ENCODE results near the gene SLC23A3.

SLC23A3 gene

GRCh38 chr2:219177552-219178376, 7.9 kb upstream of the SLC23A3 start, which contains the start of gene RETREG2:
Gene RETREG2, plus strand, starts transcription at chr2:219178275. Its CDS starts 78 bp downstream, at chr2:219178353.
- in situ Hi-C loops (cut with HindIII; ENCODE audit: low pct_unique_long_range_greater_than_20kb, low sequenced_read_pairs), result no loop called here
- peak; percentile 84 to 87 for DNase-seq (ENCODE audit: low read depth in 1 of 2, low spot score in 1 of 2)
- TF ChIP-seq JUND (IDR thresholded peaks at IDR 0.05; ENCODE audit: low read depth), result no peak

- peak; percentile 57 to 89 for DNase-seq (ENCODE audit: low read depth in 1 of 2, low spot score in 1 of 2)
- TF ChIP-seq JUND (IDR thresholded peaks at IDR 0.05; ENCODE audit: low read depth), result no peak
These were observed 7.2 kb upstream of the SLC23A3 start, which contains the start of gene CNPPD1 for GRCh38 chr2:219176818-219177551. Gene CNPPD1, minus strand, starts transcription at chr2:219176925. Its CDS starts 97 bp downstream, at chr2:219176828.

GRCh38 chr2:219175928-219176817, 6.3 kb upstream of the SLC23A3 start:
- peak; percentile 16 to 44 for DNase-seq (ENCODE audit: low read depth in 1 of 2, low spot score in 1 of 2)
- no peak for TF ChIP-seq JUND (IDR thresholded peaks at IDR 0.05; ENCODE audit: low read depth)
- in situ Hi-C loops (cut with HindIII; ENCODE audit: low pct_unique_long_range_greater_than_20kb, low sequenced_read_pairs), result no loop called here

More at GRCh38 chr2:219176818-219177551, 7.2 kb upstream of the SLC23A3 start, which contains the start of gene CNPPD1:
- in situ Hi-C loops (cut with HindIII; ENCODE audit: low pct_unique_long_range_greater_than_20kb, low sequenced_read_pairs), result no loop called here

DNA sequence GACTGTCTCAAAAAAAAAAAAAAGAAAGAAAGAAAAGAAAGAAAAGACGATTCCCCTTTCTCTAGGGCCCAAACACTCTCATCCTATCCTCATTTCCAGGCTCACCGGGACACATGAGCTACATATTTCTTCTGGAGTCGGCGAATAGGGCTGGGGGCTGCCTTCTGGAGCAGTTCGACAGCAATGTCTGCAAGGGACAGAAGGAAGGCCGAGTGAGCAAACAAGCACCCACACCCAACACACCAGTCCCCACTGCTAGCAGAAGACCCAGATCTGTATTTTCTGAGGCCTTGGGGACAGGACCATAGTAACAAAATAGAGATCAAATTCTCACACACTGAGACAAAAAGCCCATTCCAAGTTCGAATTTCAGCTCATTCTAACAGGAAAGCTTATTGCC, 5.7 kb upstream of the SLC23A3 start:
- no peak for TF ChIP-seq JUND (IDR thresholded peaks at IDR 0.05; ENCODE audit: low read depth)
- in situ Hi-C loops (cut with HindIII; ENCODE audit: low pct_unique_long_range_greater_than_20kb, low sequenced_read_pairs), result no loop called here
- DNase-seq (ENCODE audit: low read depth in 1 of 2, low spot score in 1 of 2), result no peak

DNA sequence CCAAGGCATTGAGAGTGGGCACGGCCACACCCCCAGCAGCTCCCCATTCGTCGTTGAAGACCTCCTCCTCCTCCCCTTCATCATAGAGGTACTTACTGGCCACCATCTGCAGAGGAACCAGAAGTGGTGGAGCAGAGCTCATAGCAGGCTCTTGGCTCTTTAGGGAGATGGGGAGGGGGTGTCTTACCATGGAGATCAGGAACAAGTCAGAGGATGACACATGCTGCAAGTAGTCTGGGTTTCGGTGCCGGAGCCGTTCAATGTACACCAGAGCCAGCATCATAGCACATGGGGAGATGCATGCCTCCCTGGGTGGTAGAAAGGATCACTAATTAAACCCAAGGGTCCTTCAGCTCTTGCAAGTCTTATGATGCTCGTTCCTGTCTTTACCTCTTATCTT, 5.0 kb upstream of the SLC23A3 start:
- no peak for TF ChIP-seq JUND (IDR thresholded peaks at IDR 0.05; ENCODE audit: low read depth)
- in situ Hi-C loops (cut with HindIII; ENCODE audit: low pct_unique_long_range_greater_than_20kb, low sequenced_read_pairs), result no loop called here
- DNase-seq (ENCODE audit: low read depth in 1 of 2, low spot score in 1 of 2), result no peak

DNA sequence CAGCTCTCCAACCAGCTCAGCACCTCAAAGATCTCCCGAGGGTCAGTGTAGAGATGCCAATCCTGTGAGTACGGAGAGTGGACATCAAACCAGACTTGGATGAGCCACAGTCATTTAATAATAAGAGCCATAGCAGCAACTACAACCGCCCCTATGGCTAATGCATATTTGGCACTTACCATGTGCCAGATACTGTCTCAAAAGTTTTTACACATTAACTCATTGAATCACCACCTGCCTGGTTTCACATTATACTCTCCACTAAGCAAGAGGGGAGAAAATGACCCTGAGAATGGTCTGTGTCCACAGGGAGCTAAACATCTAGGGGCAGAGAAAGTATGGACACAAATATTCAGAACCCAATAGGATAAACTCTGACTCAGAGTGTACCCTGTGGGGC, 4.3 kb upstream of the SLC23A3 start:
- TF ChIP-seq JUND (IDR thresholded peaks at IDR 0.05; ENCODE audit: low read depth), result no peak
- DNase-seq (ENCODE audit: low read depth in 1 of 2, low spot score in 1 of 2), result no peak
- in situ Hi-C loops (cut with HindIII; ENCODE audit: low pct_unique_long_range_greater_than_20kb, low sequenced_read_pairs), result no loop called here

GRCh38 chr2:219173176-219173575, 3.3 kb upstream of the SLC23A3 start:
- in situ Hi-C loops (cut with HindIII; ENCODE audit: low pct_unique_long_range_greater_than_20kb, low sequenced_read_pairs), result no loop called here
- DNase-seq (ENCODE audit: low read depth in 1 of 2, low spot score in 1 of 2), result no peak
- no peak for TF ChIP-seq JUND (IDR thresholded peaks at IDR 0.05; ENCODE audit: low read depth)

DNA sequence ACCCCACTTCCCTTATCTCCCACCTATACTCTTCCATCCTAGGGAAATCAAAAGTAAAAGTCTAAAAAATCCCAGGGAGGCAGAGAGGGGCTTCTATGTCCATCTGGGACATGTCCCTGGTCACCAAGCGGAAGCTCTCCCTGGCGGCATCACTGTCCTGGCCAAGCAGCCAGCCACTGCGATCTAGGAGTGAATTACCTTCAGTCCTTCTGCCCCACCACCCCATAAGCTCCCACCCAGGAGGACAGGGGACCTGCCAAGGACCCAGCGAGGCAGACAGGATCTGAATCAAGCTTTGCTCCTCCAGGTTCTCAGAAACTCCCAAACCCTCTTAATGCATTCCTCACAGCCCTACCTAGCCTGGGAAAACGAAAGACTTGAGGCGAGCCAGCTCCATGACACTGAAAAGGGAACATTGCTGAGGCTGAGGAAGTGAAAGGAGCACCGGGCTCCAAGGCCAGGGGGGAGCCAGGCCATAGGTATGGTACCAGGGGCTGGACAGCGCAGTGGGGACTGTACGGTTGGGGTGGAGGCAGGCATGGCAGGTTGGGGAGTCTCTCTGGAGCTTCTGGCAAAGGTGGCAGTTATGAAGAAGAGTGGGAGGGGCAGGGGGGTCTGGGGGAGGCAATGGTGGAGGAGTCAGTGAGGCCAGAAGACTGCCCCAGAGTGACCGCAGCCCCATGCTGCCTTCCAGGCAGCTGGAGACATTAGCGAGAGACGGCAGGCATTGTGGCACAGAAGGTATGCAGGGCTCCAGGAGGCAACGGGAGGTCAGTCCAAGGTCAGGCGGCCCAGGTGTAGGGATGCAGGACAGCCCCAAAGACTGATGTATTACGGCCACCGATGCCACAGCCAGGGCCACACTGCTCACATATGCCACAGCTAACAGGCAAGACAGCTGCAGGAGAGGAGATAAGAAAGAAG, 2.7 kb upstream of the SLC23A3 start:
- in situ Hi-C loops (cut with HindIII; ENCODE audit: low pct_unique_long_range_greater_than_20kb, low sequenced_read_pairs), result no loop called here
- TF ChIP-seq JUND (IDR thresholded peaks at IDR 0.05; ENCODE audit: low read depth), result no peak
- no peak for DNase-seq (ENCODE audit: low read depth in 1 of 2, low spot score in 1 of 2)

DNA sequence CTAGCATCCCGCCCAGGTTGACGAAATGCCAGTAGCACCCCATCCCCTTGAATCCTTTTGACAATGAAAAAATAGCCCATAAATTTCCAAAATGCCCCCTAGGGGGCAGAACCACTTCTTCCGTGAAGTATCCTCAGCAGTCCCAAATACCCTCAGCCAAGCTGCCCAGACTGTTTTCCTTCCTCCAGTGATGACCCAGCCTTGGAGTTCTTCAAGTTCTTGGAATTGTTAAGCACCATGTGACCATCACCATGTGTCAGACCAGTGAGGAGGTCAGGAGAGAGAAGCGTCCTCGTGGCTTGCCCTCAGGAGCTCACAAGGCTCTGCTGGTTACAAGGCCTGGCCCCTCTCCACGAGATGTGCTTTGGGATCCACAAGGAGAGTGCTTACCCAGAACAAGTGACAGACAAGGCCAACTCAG, 1.4 kb upstream of the SLC23A3 start:
- in situ Hi-C loops (cut with HindIII; ENCODE audit: low pct_unique_long_range_greater_than_20kb, low sequenced_read_pairs), result no loop called here
- DNase-seq (ENCODE audit: low read depth in 1 of 2, low spot score in 1 of 2), result peak; percentile 21 to 63
- TF ChIP-seq JUND (IDR thresholded peaks at IDR 0.05; ENCODE audit: low read depth), result no peak

DNA sequence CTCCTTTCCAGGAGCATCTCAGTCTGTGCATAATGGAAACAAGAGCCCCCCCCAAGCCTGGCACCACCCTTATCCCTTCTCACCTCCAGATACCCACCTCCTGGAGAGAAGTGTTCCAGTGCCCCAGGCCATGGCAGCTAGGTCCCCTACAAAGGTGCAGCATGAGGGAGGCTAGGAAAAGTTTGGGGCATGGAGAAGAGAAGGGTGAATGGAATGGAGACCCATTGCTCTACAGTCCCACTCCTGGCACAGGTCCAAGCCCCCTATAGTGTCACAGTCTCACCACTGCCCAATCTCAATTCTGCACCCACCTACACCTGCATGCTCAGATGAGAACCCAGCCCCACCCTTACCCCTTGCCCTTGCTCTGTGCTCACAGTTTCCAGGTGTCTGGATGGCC, 897 bp downstream of the SLC23A3 start:
- in situ Hi-C loops (cut with HindIII; ENCODE audit: low pct_unique_long_range_greater_than_20kb, low sequenced_read_pairs), result no loop called here
- TF ChIP-seq JUND (IDR thresholded peaks at IDR 0.05; ENCODE audit: low read depth), result no peak

GRCh38 chr2:219168526-219168925, 1.3 kb downstream of the SLC23A3 start:
- DNase-seq (ENCODE audit: low read depth in 1 of 2, low spot score in 1 of 2), result no peak
- TF ChIP-seq JUND (IDR thresholded peaks at IDR 0.05; ENCODE audit: low read depth), result no peak
- in situ Hi-C loops (cut with HindIII; ENCODE audit: low pct_unique_long_range_greater_than_20kb, low sequenced_read_pairs), result no loop called here

More for the DNA sequence above, 897 bp downstream of the SLC23A3 start:
- DNase-seq (ENCODE audit: low read depth in 1 of 2, low spot score in 1 of 2), result no peak
